Upper lobe of right lung (tissue), 1 donor: ENCODE results near the gene AGAP9. TPM values are rescaled to one million over a fixed set of nuclear protein-coding genes. Genes with fewer than 3 reads are reported as not detected.
A peak's percentile ranks its signal among the peaks of the same experiment; 100 is the strongest.
"Not testable (repeated sequence)": the region's sequence is repeated elsewhere in the genome, so short reads cannot be mapped to it uniquely, and the experiment has no call there.

Experiments used
- ATAC-seq: fragments of 200-7000 bp; cut with Tn5 transposase; one replicate; pipeline ENCODE4 v1.9.1; 2020; ENCODE audit warnings: mild to moderate bottlenecking, moderate library complexity
- DNase-seq: peaks from one replicate; pipeline ENCODE4 v3.0.0-alpha.2; 2020
- H3K27ac ChIP-seq: fragments of 200-600 bp; one replicate; pipeline ENCODE4 v1.8.0; 2022
- H3K27me3 ChIP-seq: fragments of 200-600 bp; one replicate; pipeline ENCODE4 v1.8.0; 2022; ENCODE audit warnings: mild to moderate bottlenecking
- H3K36me3 ChIP-seq: fragments of 200-600 bp; one replicate; pipeline ENCODE4 v1.8.0; 2022
- H3K4me1 ChIP-seq: fragments of 200-600 bp; one replicate; pipeline ENCODE4 v1.8.0; 2022
- H3K4me3 ChIP-seq: fragments of 200-600 bp; one replicate; pipeline ENCODE4 v1.8.0; 2022; ENCODE audit warnings: mild to moderate bottlenecking
- H3K9me3 ChIP-seq: fragments of 200-600 bp; one replicate; pipeline ENCODE4 v1.8.0; 2022
- intact Hi-C: fragments of 100-400 bp; cut with DNase I; formaldehyde crosslinking; loops from one replicate; pipeline ENCODE4 v1.11.0; 2022
- long read RNA-seq: library from polyadenylated mRNA; unstranded; transcript quantifications from one replicate; pipeline ENCODE4 v2.0.0, GENCODE V29; 2021
- total RNA-seq: library from RNA; stranded (reverse); fragmentation: NEBNext Ultra II Directional; extraction: Animal tissue kit (Norgen Biotek cat#: 25700); gene quantifications from one replicate; pipeline ENCODE4 v1.2.1, GENCODE V29; 2021
- donor health status: DM: no; HTN: yes; CAD: no; lungs with severe emphysema.

AGAP9 gene
- 6.0 TPM for total RNA-seq
- long read RNA-seq, partial matches to known transcripts = 0 of 1 reads
- long read RNA-seq, other reads (novel, unspliced or antisense) = 1 of 1 reads

DNA sequence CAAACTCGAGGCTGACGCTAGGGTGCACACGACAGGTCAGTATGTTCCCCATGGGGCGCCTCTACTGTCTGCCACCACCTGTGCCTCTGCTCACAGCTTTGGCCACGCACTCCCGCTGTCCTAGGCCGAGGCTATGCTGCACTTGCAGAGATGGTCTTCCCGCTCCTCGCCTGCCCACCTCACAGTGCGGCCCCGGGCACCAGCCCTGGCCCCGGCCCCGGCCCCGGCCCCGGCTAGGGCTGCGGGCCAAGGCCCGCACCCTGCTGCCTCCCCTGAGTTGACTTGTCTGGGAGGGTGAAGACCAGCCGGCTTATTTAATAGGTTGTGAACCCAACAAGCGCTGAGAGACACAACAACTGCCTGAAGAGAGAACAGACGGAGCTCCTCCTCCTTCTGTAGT, at the start of gene AGAP9:
AGAP9 (minus strand) TSS at position 164 of the 400 bp plus-strand sequence; CDS start at position 52, 112 bp downstream.
- H3K27me3 ChIP-seq, H3K36me3 ChIP-seq, H3K27ac ChIP-seq, H3K4me3 ChIP-seq, ATAC-seq, H3K9me3 ChIP-seq, DNase-seq, H3K4me1 ChIP-seq, intact Hi-C loops: not testable (repeated sequence)

DNA sequence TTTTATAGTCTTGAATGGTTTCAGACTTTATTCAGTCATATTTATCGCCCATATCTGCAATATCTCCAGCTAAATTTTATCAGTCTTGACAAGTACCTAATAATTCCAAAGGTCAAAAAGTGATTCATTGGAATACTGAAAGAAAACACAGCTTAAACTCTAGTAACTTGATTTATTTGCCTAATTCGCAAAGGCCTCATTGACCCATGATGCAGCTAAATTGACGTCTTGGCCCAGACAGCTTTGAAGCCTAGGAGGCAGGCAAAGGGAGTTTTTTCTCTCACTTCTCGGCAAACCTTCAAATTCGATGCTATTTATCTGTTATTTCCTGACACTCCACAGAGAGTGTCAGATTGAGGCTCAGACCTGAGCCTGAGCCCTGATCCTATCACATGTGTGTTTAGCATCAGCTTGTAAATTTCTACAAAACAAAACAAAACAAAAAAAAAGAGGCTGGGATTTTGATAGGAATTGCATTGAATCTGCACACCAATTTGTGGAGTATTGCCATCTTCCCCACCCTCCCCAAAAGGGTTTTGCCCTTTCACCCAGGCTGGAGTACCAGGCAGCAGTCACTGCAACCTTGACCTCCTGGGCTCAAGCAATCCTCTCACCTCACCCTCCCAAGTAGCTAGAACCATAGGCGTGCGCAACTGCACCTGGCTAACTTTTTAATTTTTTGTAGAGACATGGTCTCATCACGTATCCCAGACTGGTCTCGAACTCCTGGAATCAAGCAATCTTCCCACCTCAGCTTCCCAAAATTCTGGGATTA, 47.9 kb upstream of the AGAP9 start:
- H3K9me3 ChIP-seq, H3K27ac ChIP-seq, H3K36me3 ChIP-seq, intact Hi-C loops, ATAC-seq, H3K4me3 ChIP-seq, H3K27me3 ChIP-seq, H3K4me1 ChIP-seq, DNase-seq: not testable (repeated sequence)

DNA sequence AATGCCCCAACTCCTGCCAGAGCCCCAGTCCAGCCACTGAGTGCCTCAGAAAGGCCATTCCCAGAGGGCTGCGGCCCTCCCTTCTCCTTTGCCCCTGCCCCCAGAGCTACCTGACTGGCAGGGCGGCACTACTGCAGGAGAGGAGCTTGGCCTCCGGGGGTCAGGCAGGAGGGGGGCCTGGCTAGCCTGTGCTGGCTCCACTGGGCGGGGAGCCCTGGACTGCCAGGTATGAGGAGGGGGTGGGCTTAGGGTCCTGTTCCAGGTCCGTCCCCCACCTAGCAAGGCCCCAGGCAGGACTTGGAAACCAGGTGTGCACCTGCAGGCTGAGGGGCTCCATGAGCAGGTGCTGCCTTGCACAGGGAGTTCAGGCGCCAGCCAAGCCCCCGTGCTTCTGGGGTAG, 43.3 kb upstream of the AGAP9 start:
- peak; percentile 22 for ATAC-seq
- H3K36me3 ChIP-seq, H3K4me3 ChIP-seq, H3K27me3 ChIP-seq, H3K4me1 ChIP-seq, H3K27ac ChIP-seq, H3K9me3 ChIP-seq, DNase-seq, intact Hi-C loops: not testable (repeated sequence)

DNA sequence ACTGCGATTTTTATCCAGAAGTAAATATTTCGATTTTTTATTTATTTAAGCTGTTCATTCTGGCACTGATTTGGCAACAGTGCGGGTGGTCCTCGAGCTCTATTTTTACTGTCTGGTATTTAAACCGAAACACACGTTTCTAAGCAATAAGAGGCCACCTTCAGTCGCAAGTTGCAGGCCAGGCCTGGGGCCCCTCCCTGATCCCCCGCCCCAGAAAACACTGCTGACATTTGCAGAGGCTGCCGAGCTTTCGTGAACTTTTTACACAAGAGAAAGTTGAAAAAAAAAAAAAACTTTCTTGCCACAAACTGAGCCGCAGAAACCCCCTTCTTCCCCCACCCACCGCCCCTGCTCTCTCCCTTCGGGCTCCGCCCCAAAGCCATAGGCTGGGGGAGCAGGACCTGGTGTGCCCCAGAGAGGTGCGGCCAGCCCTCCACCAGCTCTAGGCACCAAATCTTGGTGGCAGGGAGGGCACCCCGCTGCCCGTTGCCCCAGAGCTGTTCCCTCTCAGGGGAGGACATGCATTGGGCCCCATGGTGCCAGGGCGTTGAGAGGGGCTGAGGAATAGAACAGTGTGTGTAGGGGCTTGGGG, 42.8 kb upstream of the AGAP9 start:
- H3K27ac ChIP-seq, H3K4me3 ChIP-seq, H3K4me1 ChIP-seq, H3K9me3 ChIP-seq, DNase-seq, H3K27me3 ChIP-seq, intact Hi-C loops, H3K36me3 ChIP-seq: not testable (repeated sequence)
- ATAC-seq = peak; percentile 37

DNA sequence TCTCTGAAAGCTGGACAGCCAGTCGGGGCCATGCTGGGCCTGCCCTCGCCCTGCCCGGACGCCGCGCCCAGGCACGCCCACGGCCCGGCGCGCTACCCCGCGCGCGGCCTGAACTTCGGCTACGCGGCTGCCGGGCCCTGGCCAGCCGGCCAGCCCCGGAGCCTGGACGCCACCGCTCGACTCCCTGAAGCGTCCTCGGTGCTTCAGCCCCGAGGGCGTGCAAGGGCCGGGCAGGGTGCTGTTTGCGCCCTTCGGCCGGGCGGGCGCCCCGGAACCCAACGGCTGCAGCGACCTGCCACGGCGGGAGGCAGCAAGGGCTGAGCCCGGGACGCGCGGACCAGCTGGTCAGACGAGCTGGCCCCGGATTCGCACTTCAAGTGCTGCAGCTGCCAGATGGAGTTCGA, 42.1 kb upstream of the AGAP9 start:
- H3K4me3 ChIP-seq, H3K36me3 ChIP-seq, H3K27me3 ChIP-seq, H3K4me1 ChIP-seq, H3K27ac ChIP-seq, DNase-seq, intact Hi-C loops, H3K9me3 ChIP-seq: not testable (repeated sequence)
- ATAC-seq = peak; percentile 61

DNA sequence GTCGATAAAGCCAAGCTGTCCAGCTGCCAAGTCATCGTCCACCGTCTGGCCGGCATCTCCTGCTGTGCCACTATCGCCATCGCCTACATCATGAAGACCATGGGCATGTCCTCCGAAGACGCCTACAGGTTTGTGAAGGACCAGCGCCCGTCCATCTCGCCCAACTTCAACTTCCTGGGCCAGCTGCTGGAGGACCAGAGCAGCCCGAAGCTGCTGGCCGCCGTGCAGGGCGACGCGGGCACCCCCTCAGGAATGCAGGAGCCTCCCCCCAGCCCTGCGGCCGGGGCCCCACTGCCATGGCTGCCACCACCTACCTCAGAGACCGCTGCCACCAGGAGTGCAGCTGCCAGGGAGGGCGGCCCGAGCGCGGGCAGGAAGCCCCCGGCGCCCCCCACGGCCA, 41.5 kb upstream of the AGAP9 start:
- H3K27me3 ChIP-seq = not testable (repeated sequence)

DNA sequence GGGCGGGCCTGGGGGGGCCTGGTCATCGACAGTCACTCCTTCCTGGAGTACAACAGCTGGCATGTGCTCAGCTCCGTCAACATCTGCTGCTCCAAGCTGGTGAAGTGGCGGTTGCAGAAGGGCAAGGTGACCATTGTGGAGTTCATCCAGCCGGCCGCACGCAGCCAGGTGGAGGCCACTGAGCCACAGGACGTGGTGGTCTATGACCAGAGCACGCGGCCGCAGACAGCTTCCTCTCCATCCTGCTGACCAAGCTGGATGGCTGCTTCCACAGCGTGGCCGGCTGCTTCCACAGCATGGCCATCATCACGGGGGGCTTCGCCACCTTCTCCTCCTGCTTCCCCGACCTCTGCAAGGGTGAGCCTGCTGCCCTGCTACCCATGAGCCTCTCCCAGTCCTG, 40.9 kb upstream of the AGAP9 start:
- ATAC-seq, H3K27ac ChIP-seq, H3K4me3 ChIP-seq, DNase-seq, H3K36me3 ChIP-seq, intact Hi-C loops, H3K4me1 ChIP-seq, H3K27me3 ChIP-seq, H3K9me3 ChIP-seq: not testable (repeated sequence)

More for the DNA sequence above, 41.5 kb upstream of the AGAP9 start:
- H3K27ac ChIP-seq, intact Hi-C loops, H3K4me1 ChIP-seq, H3K9me3 ChIP-seq, H3K4me3 ChIP-seq, H3K36me3 ChIP-seq, DNase-seq: not testable (repeated sequence)
- peak; percentile 11 for ATAC-seq

DNA sequence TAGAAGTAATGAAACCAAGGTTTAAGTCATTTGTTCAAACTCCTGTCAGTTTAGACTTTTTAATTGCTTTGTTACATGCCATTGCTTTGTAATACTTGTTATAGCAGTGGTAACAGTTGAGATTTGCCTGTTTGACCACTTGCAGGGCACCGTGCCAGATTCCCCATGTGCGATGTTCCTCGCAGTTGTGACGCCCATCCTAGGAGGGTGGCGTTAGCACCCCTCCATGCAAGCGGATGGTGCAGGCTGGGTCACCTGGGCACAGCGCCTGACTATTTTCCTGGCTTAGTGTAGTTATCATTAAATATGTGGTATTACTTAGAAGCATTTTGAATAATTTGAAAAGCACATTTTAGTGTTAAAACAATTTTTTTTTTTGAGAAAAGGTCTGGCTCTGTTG, 37.0 kb upstream of the AGAP9 start:
- H3K36me3 ChIP-seq, H3K27me3 ChIP-seq, ATAC-seq, H3K9me3 ChIP-seq, H3K4me1 ChIP-seq, intact Hi-C loops, H3K27ac ChIP-seq, DNase-seq, H3K4me3 ChIP-seq: not testable (repeated sequence)

DNA sequence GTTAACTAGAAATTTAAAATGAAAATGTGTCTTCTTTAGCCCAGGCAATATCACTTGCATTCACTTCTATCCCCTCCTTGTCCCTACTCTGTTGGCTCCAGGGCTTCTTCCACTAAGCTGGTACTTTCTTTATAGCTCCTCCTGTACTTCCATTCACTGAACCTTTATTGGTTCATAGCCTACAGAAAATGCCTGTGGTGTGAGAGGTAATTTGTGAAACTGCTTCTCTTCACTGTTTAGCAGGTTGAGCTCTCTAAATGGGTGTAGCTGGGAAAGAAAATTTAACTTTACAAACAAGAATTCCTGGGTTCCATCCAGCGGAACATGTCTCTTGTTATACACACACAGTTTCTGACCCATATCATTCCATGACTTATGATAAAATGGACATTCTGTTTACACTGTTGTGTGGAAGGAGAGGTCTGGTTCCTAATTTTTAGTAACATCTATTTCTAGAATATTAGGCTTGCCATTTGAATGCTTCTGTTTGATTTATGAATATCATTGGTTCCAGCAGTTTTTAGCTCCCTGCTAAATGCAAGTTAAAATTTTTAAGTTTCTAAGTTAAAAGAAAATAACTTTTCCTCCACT, 36.4 kb upstream of the AGAP9 start:
- H3K9me3 ChIP-seq, intact Hi-C loops, ATAC-seq, H3K4me3 ChIP-seq, H3K36me3 ChIP-seq, H3K4me1 ChIP-seq, H3K27me3 ChIP-seq, DNase-seq, H3K27ac ChIP-seq: not testable (repeated sequence)

DNA sequence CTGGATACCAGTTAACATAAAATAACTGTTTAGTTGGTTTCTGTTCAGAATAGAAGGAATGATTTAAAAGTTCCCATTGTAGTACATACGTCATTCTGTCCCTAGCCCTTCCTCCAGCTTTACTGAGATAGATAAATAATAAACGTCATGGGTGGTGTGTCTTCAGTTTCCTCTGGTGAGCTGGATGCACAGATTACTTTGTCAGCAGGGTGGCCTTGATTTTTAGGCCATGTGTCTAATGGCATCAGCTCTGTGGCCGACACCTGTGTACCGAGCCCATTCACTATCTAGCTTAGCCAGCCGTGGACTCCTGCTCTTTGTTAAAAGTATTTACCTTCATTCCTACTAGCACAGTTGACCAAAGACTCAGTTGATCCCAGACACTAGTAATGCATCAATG, 34.7 kb upstream of the AGAP9 start:
- H3K36me3 ChIP-seq, H3K27me3 ChIP-seq, H3K4me3 ChIP-seq, H3K9me3 ChIP-seq, H3K4me1 ChIP-seq, ATAC-seq, DNase-seq, intact Hi-C loops, H3K27ac ChIP-seq: not testable (repeated sequence)

DNA sequence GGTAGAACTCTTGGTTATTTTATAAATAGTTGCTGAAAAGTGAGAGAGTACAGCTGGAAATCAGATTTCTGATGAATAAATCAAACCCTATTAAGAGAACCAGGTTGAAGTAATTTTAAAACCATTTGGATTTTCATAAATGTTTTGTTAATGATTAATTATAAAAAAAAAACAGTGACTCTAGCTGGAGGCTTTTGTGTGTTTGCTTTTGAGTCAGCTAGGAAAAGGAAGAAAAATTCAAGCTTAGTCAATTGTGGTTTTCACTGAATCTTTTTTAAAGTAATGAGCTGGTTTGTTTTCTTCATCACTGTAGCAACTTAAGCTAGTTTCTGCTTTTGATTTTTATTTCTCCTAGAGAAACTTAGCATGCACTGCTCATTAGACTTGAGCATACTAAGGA, 34.2 kb upstream of the AGAP9 start:
- H3K27ac ChIP-seq, DNase-seq, intact Hi-C loops, H3K36me3 ChIP-seq, H3K27me3 ChIP-seq, H3K4me1 ChIP-seq, ATAC-seq, H3K9me3 ChIP-seq, H3K4me3 ChIP-seq: not testable (repeated sequence)

DNA sequence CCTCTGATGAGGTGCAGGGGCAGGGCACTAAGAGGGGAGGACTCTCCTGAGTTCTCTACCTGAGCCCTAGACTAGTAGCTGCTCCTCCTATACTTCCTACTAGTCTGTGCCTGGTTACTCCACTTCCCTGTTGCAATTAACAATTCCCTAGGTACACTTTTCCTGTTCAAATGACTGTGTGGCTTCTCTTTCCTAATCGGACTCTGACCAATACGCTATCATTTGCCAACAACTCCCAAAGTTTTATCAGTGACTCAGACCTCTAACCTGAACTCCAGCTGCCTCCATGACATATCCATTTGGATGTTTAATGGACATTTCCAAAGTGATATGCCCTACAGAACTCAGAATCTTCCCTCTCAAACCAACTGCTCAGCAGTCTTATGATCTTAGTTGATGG, 31.9 kb upstream of the AGAP9 start:
- H3K36me3 ChIP-seq, DNase-seq, H3K4me1 ChIP-seq, intact Hi-C loops, H3K4me3 ChIP-seq, ATAC-seq, H3K9me3 ChIP-seq, H3K27ac ChIP-seq, H3K27me3 ChIP-seq: not testable (repeated sequence)

DNA sequence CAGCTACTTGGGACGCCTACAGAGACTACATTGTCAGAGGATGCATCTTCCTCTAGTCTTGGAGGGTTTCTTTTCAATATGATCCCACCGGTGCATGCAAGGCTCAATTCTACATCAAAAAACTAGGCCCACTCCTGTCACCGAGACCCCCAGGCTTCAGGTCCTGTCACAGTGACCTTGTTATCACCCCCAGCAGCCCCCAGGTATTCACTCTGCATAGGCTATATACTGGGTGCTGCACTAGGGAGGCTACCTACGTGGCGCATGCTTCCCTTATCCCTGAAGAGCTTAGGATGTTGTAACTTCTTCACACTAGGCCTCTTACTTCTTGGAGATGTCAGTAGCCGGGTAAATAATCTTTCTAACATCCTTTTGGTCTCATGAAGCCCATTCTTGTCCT, 31.1 kb upstream of the AGAP9 start:
- H3K36me3 ChIP-seq, H3K27me3 ChIP-seq, DNase-seq, ATAC-seq, H3K4me3 ChIP-seq, H3K27ac ChIP-seq, H3K4me1 ChIP-seq, H3K9me3 ChIP-seq, intact Hi-C loops: not testable (repeated sequence)

DNA sequence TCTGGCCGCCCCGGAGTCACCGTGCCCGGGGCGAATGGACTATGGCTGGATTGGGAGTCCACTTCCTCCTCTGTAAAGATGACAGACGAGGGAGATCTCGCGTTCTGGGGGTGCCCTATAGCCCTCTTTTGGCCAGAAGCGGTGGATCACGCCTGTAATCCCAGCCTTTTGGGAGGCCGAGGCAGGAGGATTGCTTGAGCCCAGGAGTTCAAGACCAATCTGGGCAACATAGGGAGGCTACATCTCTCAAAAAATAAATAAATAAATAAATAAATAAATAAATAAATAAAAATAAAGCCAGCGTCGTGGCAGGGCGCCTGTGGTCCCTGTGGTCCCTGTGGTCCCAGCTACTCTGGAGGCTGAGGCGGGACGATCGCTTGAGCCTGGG, 30.4 kb upstream of the AGAP9 start:
- intact Hi-C loops, DNase-seq, ATAC-seq, H3K36me3 ChIP-seq, H3K4me1 ChIP-seq, H3K27me3 ChIP-seq, H3K9me3 ChIP-seq: not testable (repeated sequence)
- H3K27ac ChIP-seq = peak overlapping the region; percentile 81
- peak overlapping the region; percentile 69 for H3K4me3 ChIP-seq
